ENCODE measurements around the gene NAP1L4. TPM values are rescaled to one million over a fixed set of nuclear protein-coding genes. Genes with fewer than 3 reads are reported as not detected.

The NAP1L4 gene
- total RNA-seq, 1 experiment from 2014 or later: 144 TPM

GRCh38 chr11:2902784-2903671 lies 89.1 kb downstream of the NAP1L4 start:
- RAD21 ChIA-PET (ENCODE audit: low non-redundant PET in 1 of 2, low total read pairs in 2 of 2, uncharacterized antibody in 2 of 2, unreplicated experiment in 2 of 2): interaction anchor here (0.7 to 1.9 kb wide), 3 partner anchors 9 to 370 kb away, joined by 3 to 5 read pairs (median 3); no protein-coding TSS in a partner anchor
- no peak overlapping the region for H2AFZ ChIP-seq (ENCODE audit: low read depth, low read length, poor library complexity, severe bottlenecking)
- intact Hi-C loops (cut with micrococcal nuclease): no loop called here

More at GRCh38 chr11:2902784-2903671, 89.1 kb downstream of the NAP1L4 start:
- Histone ChIP-seq H3K4me1 (ENCODE audit: control insufficient read depth in 1 of 2, insufficient read depth in 2 of 2, low read length in 2 of 2) (peaks cover 51 to 65% of the 10 kb centered on the region in 2 experiments), H3K9ac (ENCODE audit: low read length) (peak overlapping the region; percentile 72), H4K20me1 (ENCODE audit: insufficient read depth) (no peaks in the 10 kb centered on the region), H3K4me3 (replicated peaks in 1 of 2; ENCODE audit: low read depth in 1 of 2, low read length in 2 of 2) (peak overlapping the region; percentile 70 to 76), H3K79me2 (ENCODE audit: insufficient read depth, low read length) (no peaks in the 10 kb centered on the region), H3K27me3 (ENCODE audit: insufficient read depth, low read length) (no peaks in the 10 kb centered on the region), H3K9me3 (ENCODE audit: control insufficient read depth in 1 of 2, insufficient read depth in 1 of 2, low read depth in 1 of 2, low read length in 2 of 2) (no peaks in the 10 kb centered on the region), H3K36me3 (ENCODE audit: control insufficient read depth in 1 of 2, insufficient read depth in 2 of 2, low read length in 2 of 2) (no peaks in the 10 kb centered on the region), H3K4me2 (ENCODE audit: low read length) (peak overlapping the region; percentile 99), H3K9me2 (ENCODE audit: insufficient read depth) (no peaks in the 10 kb centered on the region), H3K27ac (ENCODE audit: low read depth, low read length) (peak overlapping the region; percentile 86)
- BruUV-seq (replicated peaks): no TSS peak
- POLR2A ChIA-PET: interaction anchor here (2.2 to 3.6 kb wide), 3 partner anchors 9 to 27 kb away, joined by 6 to 21 read pairs (median 12); partner anchors contain the start of gene PHLDA2
- no peak for TF ChIP-seq MAX (IDR thresholded peaks at IDR 0.05)
- no peak for TF ChIP-seq POLR2A (IDR thresholded peaks at IDR 0.05; ENCODE audit: borderline replicate concordance, extremely low read depth, insufficient read depth, insufficient read length)
- no peak for TF ChIP-seq SIN3A (IDR thresholded peaks at IDR 0.05; ENCODE audit: low read depth)
- no peak for TF ChIP-seq TCF7L2 (IDR thresholded peaks at IDR 0.05; ENCODE audit: borderline replicate concordance, extremely low read depth, insufficient read depth, insufficient read length)
- TF ChIP-seq SRF (IDR thresholded peaks at IDR 0.05; ENCODE audit: low read depth): no peak
- no peak for TF ChIP-seq ELF1 (IDR thresholded peaks at IDR 0.05; ENCODE audit: borderline replicate concordance, low read depth)
- no peak for TF ChIP-seq ATF3 (IDR thresholded peaks at IDR 0.05)
- peak; percentile 14; the same call in 1 of the 2 replicates for TF ChIP-seq POLR2AphosphoS5 (IDR thresholded peaks at IDR 0.05; ENCODE audit: low read depth, low read length)
- TF ChIP-seq JUND (IDR thresholded peaks at IDR 0.05): no peak
- no peak for TF ChIP-seq CBX3 (IDR thresholded peaks at IDR 0.05; ENCODE audit: low read depth)
- no peak for TF ChIP-seq ZBTB33 (IDR thresholded peaks at IDR 0.05; ENCODE audit: extremely low read depth, insufficient replicate concordance, low read length)
- no peak for TF ChIP-seq CEBPB (IDR thresholded peaks at IDR 0.05; ENCODE audit: low read depth)
- TF ChIP-seq EGR1 (IDR thresholded peaks at IDR 0.05; ENCODE audit: low read depth): no peak
- no peak for TF ChIP-seq ZNF274 (IDR thresholded peaks at IDR 0.05; ENCODE audit: low read depth, low read length)
- 0 out of 6 replicates have a peak, but pooled peaks of 2 of the 3 experiments have one; percentile 7 to 10 for TF ChIP-seq CTCF (IDR thresholded peaks at IDR 0.05 in 2 of 3, conservative IDR thresholded peaks at IDR 0.05 in 1 of 3; ENCODE audit: borderline replicate concordance in 1 of 3, insufficient read depth in 1 of 3, low read depth in 2 of 3, low read length in 2 of 3)
- no peak for TF ChIP-seq SP1 (IDR thresholded peaks at IDR 0.05; ENCODE audit: low read depth)
- no peak for DNase-seq (ENCODE audit: low read depth, low spot score)
- CTCF ChIA-PET: interaction anchor here (1.1 to 5.0 kb wide), 3 partner anchors 12 to 27 kb away, joined by 4 to 32 read pairs (median 13); partner anchors contain the start of gene PHLDA2
- peak; percentile 31 for ATAC-seq

Data from HCT116 (cell line).